ENCODE measurements around the gene NTNG1.

GRCh38 chr1:107501081-107501605 lies 360.3 kb downstream of the NTNG1 start:
- TF ChIP-seq FOXJ3 (CRISPR knock-in tag; IDR thresholded peaks at IDR 0.05; ENCODE audit: borderline replicate concordance) (no peak), NFYB (CRISPR knock-in tag; conservative IDR thresholded peaks at IDR 0.05; ENCODE audit: low read depth) (no peak)
- TF ChIP-seq, protein P1, sequence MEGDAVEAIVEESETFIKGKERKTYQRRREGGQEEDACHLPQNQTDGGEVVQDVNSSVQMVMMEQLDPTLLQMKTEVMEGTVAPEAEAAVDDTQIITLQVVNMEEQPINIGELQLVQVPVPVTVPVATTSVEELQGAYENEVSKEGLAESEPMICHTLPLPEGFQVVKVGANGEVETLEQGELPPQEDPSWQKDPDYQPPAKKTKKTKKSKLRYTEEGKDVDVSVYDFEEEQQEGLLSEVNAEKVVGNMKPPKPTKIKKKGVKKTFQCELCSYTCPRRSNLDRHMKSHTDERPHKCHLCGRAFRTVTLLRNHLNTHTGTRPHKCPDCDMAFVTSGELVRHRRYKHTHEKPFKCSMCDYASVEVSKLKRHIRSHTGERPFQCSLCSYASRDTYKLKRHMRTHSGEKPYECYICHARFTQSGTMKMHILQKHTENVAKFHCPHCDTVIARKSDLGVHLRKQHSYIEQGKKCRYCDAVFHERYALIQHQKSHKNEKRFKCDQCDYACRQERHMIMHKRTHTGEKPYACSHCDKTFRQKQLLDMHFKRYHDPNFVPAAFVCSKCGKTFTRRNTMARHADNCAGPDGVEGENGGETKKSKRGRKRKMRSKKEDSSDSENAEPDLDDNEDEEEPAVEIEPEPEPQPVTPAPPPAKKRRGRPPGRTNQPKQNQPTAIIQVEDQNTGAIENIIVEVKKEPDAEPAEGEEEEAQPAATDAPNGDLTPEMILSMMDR (IDR thresholded peaks at IDR 0.05): no peak

All from WTC11 (cell line).